ENCODE results near the gene CADM2. TPM values are rescaled to one million over a fixed set of nuclear protein-coding genes. Genes with fewer than 3 reads are reported as not detected.

CADM2 gene
- total and polyA plus RNA-seq, 2 experiments from 2014 or later = 2.9 to 7.8 TPM

- Histone ChIP-seq H3K4me2 (no peak overlapping the region), H3K27ac (no peak overlapping the region), H3K9me2 (replicated peaks; ENCODE audit: insufficient read depth) (no peaks in the 10 kb centered on the region), H3K27me3 (no peaks in the 10 kb centered on the region), H3K9me3 (ENCODE audit: low read depth) (no peaks in the 10 kb centered on the region), H3K36me3 (replicated peaks; ENCODE audit: insufficient read depth, low read depth) (no peaks in the 10 kb centered on the region), H3K79me2 (no peaks in the 10 kb centered on the region), H3K4me3 (no peak overlapping the region), H3K4me1 (ENCODE audit: insufficient read depth) (no peaks in the 10 kb centered on the region), H4K20me1 (ENCODE audit: insufficient read depth, poor library complexity, severe bottlenecking) (no peaks in the 10 kb centered on the region), H2AFZ (no peak overlapping the region)
- WGBS (ENCODE audit: low lambda C conversion rate, missing lambda C conversion rate) = 92% methylated on average over 4 of the region's 4 CpGs
- DNase-seq (ENCODE audit: low spot score) = no peak
- TF ChIP-seq, protein P1, sequence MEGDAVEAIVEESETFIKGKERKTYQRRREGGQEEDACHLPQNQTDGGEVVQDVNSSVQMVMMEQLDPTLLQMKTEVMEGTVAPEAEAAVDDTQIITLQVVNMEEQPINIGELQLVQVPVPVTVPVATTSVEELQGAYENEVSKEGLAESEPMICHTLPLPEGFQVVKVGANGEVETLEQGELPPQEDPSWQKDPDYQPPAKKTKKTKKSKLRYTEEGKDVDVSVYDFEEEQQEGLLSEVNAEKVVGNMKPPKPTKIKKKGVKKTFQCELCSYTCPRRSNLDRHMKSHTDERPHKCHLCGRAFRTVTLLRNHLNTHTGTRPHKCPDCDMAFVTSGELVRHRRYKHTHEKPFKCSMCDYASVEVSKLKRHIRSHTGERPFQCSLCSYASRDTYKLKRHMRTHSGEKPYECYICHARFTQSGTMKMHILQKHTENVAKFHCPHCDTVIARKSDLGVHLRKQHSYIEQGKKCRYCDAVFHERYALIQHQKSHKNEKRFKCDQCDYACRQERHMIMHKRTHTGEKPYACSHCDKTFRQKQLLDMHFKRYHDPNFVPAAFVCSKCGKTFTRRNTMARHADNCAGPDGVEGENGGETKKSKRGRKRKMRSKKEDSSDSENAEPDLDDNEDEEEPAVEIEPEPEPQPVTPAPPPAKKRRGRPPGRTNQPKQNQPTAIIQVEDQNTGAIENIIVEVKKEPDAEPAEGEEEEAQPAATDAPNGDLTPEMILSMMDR (IDR thresholded peaks at IDR 0.05; ENCODE audit: poor library complexity) = no peak
- no peak for TF ChIP-seq EZH2phosphoT487 (IDR thresholded peaks at IDR 0.05; ENCODE audit: low read depth, severe bottlenecking, unreplicated experiment)
- no peak for TF ChIP-seq EZH2 (IDR thresholded peaks at IDR 0.05; ENCODE audit: borderline replicate concordance)
These were observed 515.5 kb downstream of the CADM2 start for GRCh38 chr3:85474241-85474640.

GRCh38 chr3:85475346-85475745 is 516.6 kb downstream of the CADM2 start:
- H3K4me3 ChIP-seq = no peak overlapping the region

GRCh38 chr3:85476891-85477495 is 518.2 kb downstream of the CADM2 start:
- H3K4me3 ChIP-seq = no peak overlapping the region
- no peaks in the 10 kb centered on the region for H3K9me2 ChIP-seq (replicated peaks; ENCODE audit: insufficient read depth)
- no peaks in the 10 kb centered on the region for H3K4me1 ChIP-seq (ENCODE audit: insufficient read depth)
- DNase-seq (ENCODE audit: low spot score) = no peak
- no peaks in the 10 kb centered on the region for H4K20me1 ChIP-seq (ENCODE audit: insufficient read depth, poor library complexity, severe bottlenecking)
- H3K9me3 ChIP-seq (ENCODE audit: low read depth) = no peaks in the 10 kb centered on the region
- 61% methylated on average over 3 of the region's 3 CpGs for WGBS (ENCODE audit: low lambda C conversion rate, missing lambda C conversion rate)
- H3K27me3 ChIP-seq = no peaks in the 10 kb centered on the region
- no peak overlapping the region for H3K27ac ChIP-seq
- no peak overlapping the region for H2AFZ ChIP-seq
- H3K79me2 ChIP-seq = no peaks in the 10 kb centered on the region
- H3K36me3 ChIP-seq (replicated peaks; ENCODE audit: insufficient read depth, low read depth) = no peaks in the 10 kb centered on the region
- TF ChIP-seq EZH2 (IDR thresholded peaks at IDR 0.05; ENCODE audit: borderline replicate concordance) = no peak
- no peak for TF ChIP-seq EZH2phosphoT487 (IDR thresholded peaks at IDR 0.05; ENCODE audit: low read depth, severe bottlenecking, unreplicated experiment)
- TF ChIP-seq, protein P1 (IDR thresholded peaks at IDR 0.05; ENCODE audit: poor library complexity) = no peak
- no peak overlapping the region for H3K4me2 ChIP-seq

More at GRCh38 chr3:85475346-85475745, 516.6 kb downstream of the CADM2 start:
- Histone ChIP-seq H3K36me3 (replicated peaks; ENCODE audit: insufficient read depth, low read depth) (no peaks in the 10 kb centered on the region), H3K9me3 (ENCODE audit: low read depth) (no peaks in the 10 kb centered on the region), H4K20me1 (ENCODE audit: insufficient read depth, poor library complexity, severe bottlenecking) (no peaks in the 10 kb centered on the region), H3K4me1 (ENCODE audit: insufficient read depth) (no peaks in the 10 kb centered on the region), H2AFZ (no peak overlapping the region), H3K27me3 (no peaks in the 10 kb centered on the region), H3K27ac (no peak overlapping the region), H3K79me2 (no peaks in the 10 kb centered on the region), H3K9me2 (replicated peaks; ENCODE audit: insufficient read depth) (no peaks in the 10 kb centered on the region), H3K4me2 (no peak overlapping the region)
- 90% methylated on average over 2 of the region's 2 CpGs for WGBS (ENCODE audit: low lambda C conversion rate, missing lambda C conversion rate)
- TF ChIP-seq EZH2phosphoT487 (IDR thresholded peaks at IDR 0.05; ENCODE audit: low read depth, severe bottlenecking, unreplicated experiment) (no peak), EZH2 (IDR thresholded peaks at IDR 0.05; ENCODE audit: borderline replicate concordance) (no peak)
- TF ChIP-seq, protein P1 (IDR thresholded peaks at IDR 0.05; ENCODE audit: poor library complexity) = no peak
- no peak for DNase-seq (ENCODE audit: low spot score)

Measured in hepatocyte (in vitro differentiated cells).